H1 (cell line): ENCODE measurements around the gene DPYSL4. TPM values are rescaled to one million over a fixed set of nuclear protein-coding genes. Genes with fewer than 3 reads are reported as not detected.

Experiments
- CTCF ChIA-PET: fragments of 300-600 bp; sonication (Branson Sonifier 250); formaldehyde crosslinking; loops from one replicate; lab custom pipeline; 2021; ENCODE audit not compliant: partially characterized antibody; lab: Charles Lee
- POLR2A ChIA-PET: fragments of 300-600 bp; sonication (Branson Sonifier 250); formaldehyde crosslinking; loops from one replicate; lab custom pipeline; 2021; ENCODE audit warnings: inconsistent platforms; ENCODE audit not compliant: partially characterized antibody; lab: Charles Lee
- DNase-seq, 2 experiments: peaks; one replicate each; pipeline versions ENCODE4 v3.0.0 to v3.0.0-alpha.2; 2010 to 2022; ENCODE audit warnings: low spot score in 2 of 2, low read depth in 1 of 2, mixed read lengths in 1 of 2
- FAIRE-seq: peaks from 2 replicates; lab custom pipeline; 2011; peaks lifted over from hg19 to GRCh38; lab: Jason Lieb, UNC
- H2AFZ ChIP-seq: 2 replicates; pipeline ENCODE4 v1.8.1; 2012; ENCODE audit warnings: low read length, inconsistent platforms
- H2AK5ac ChIP-seq: 2 replicates; pipeline ENCODE4 v1.6.1; 2013; ENCODE audit warnings: low read depth, low read length
- H2BK120ac ChIP-seq: replicated peaks from 2 replicates; pipeline ENCODE3; 2013; ENCODE audit warnings: low read depth, low read length, inconsistent platforms
- H2BK12ac ChIP-seq: 2 replicates; pipeline ENCODE4 v1.6.1; 2013; ENCODE audit warnings: low read depth, low read length
- H2BK15ac ChIP-seq: 2 replicates; pipeline ENCODE4 v1.6.1; 2013; ENCODE audit warnings: low read length
- H2BK20ac ChIP-seq: 2 replicates; pipeline ENCODE4 v1.6.1; 2013; ENCODE audit warnings: low read length
- H2BK5ac ChIP-seq: 2 replicates; pipeline ENCODE4 v1.6.1; 2013; ENCODE audit warnings: low read depth, low read length
- H3K14ac ChIP-seq: 2 replicates; pipeline ENCODE4 v1.6.1; 2013; ENCODE audit warnings: inconsistent platforms; ENCODE audit not compliant: insufficient read length
- H3K18ac ChIP-seq: 2 replicates; pipeline ENCODE4 v1.6.1; 2013; ENCODE audit warnings: low read length; ENCODE audit errors: extremely low read depth
- H3K23ac ChIP-seq: 2 replicates; pipeline ENCODE4 v1.6.1; 2013; ENCODE audit warnings: inconsistent platforms; ENCODE audit not compliant: insufficient read length
- H3K23me2 ChIP-seq: 2 replicates; pipeline ENCODE4 v1.6.1; 2013; ENCODE audit warnings: low read depth, low read length
- H3K27ac ChIP-seq: 2 replicates; pipeline ENCODE4 v1.6.1; 2011; ENCODE audit warnings: low read depth, low read length, inconsistent platforms
- H3K27me3 ChIP-seq, 4 experiments: replicated peaks in 1 of 4; 1 replicate in 1 of 4; 2 replicates in 3 of 4; pipeline versions ENCODE4 v1.6.1 to v1.8.1; 2011 to 2013; ENCODE audit warnings: low read length in 3 of 4, mild to moderate bottlenecking in 3 of 4, inconsistent platforms in 2 of 4, mixed read lengths in 2 of 4, moderate library complexity in 1 of 4; ENCODE audit not compliant: control insufficient read depth in 3 of 4, insufficient read depth in 3 of 4; ENCODE audit errors: extremely low read depth in 1 of 4
- H3K36me3 ChIP-seq, 4 experiments: 2 replicates each; pipeline versions ENCODE4 v1.6.1 to v1.8.1; 2011 to 2013; ENCODE audit warnings: mild to moderate bottlenecking in 4 of 4, low read length in 3 of 4, moderate library complexity in 2 of 4, control low read depth in 1 of 4, inconsistent platforms in 1 of 4; ENCODE audit not compliant: insufficient read depth in 4 of 4, control insufficient read depth in 2 of 4
- H3K4ac ChIP-seq: replicated peaks from 2 replicates; pipeline ENCODE3; 2013; ENCODE audit warnings: low read length, low read depth, mixed read lengths, inconsistent platforms; ENCODE audit not compliant: insufficient read length
- H3K4me1 ChIP-seq, 4 experiments: replicated peaks in 1 of 4; 1 replicate in 1 of 4; 2 replicates in 3 of 4; pipeline versions ENCODE4 v1.6.1 to v1.8.1; 2011 to 2013; ENCODE audit warnings: low read length in 3 of 4, inconsistent platforms in 2 of 4, mixed read lengths in 1 of 4; ENCODE audit not compliant: insufficient read depth in 4 of 4, control insufficient read depth in 3 of 4
- H3K4me2 ChIP-seq, 2 experiments: 2 replicates each; pipeline versions ENCODE4 v1.6.1 to v1.8.1; 2011 to 2013; ENCODE audit warnings: low read depth in 2 of 2, low read length in 2 of 2, control low read depth in 1 of 2, inconsistent platforms in 1 of 2, mild to moderate bottlenecking in 1 of 2; ENCODE audit not compliant: insufficient read depth in 1 of 2
- H3K4me3 ChIP-seq, 4 experiments: fragments of 200-600, 300-600 bp in 1 of 4; sonication (generic), shearing (Covaris generic), sonication (Bioruptor Twin) in 1 of 4; 2 replicates each; pipeline versions ENCODE4 v1.5.1 to v1.8.1; 2011 to 2016; ENCODE audit warnings: low read length in 4 of 4, low read depth in 3 of 4, control low read depth in 2 of 4, inconsistent platforms in 2 of 4, mild to moderate bottlenecking in 2 of 4, mixed read lengths in 1 of 4, moderate library complexity in 1 of 4; ENCODE audit not compliant: insufficient read depth in 2 of 4; ENCODE audit errors: extremely low read depth in 1 of 4
- H3K56ac ChIP-seq: replicated peaks from 2 replicates; pipeline ENCODE3; 2013; ENCODE audit warnings: low read depth, mild to moderate bottlenecking, mixed read lengths, low read length, inconsistent platforms; ENCODE audit not compliant: insufficient read length
- H3K79me1 ChIP-seq: 2 replicates; pipeline ENCODE4 v1.6.1; 2013; ENCODE audit warnings: low read depth, low read length, control low read depth
- H3K79me2 ChIP-seq, 2 experiments: 2 replicates each; pipeline versions ENCODE4 v1.6.1 to v1.8.1; 2012 to 2013; ENCODE audit warnings: low read length in 2 of 2, mild to moderate bottlenecking in 2 of 2, inconsistent platforms in 1 of 2; ENCODE audit not compliant: insufficient read depth in 2 of 2, control insufficient read depth in 1 of 2
- H3K9ac ChIP-seq, 4 experiments: replicated peaks in 1 of 4; 1 replicate in 1 of 4; 2 replicates in 3 of 4; pipeline versions ENCODE4 v1.6.1 to v1.8.1; 2011 to 2013; ENCODE audit warnings: low read depth in 3 of 4, low read length in 3 of 4, control low read depth in 2 of 4, mild to moderate bottlenecking in 2 of 4, moderate library complexity in 2 of 4, inconsistent platforms in 1 of 4; ENCODE audit errors: extremely low read depth in 1 of 4
- H3K9me3 ChIP-seq, 2 experiments: 2 replicates each; pipeline versions ENCODE4 v1.6.1 to v1.8.1; 2012 to 2013; ENCODE audit warnings: mild to moderate bottlenecking in 2 of 2, moderate library complexity in 2 of 2, control low read depth in 1 of 2, inconsistent platforms in 1 of 2, low read depth in 1 of 2, low read length in 1 of 2, mixed read lengths in 1 of 2; ENCODE audit not compliant: insufficient read depth in 2 of 2
- H4K20me1 ChIP-seq, 2 experiments: replicated peaks in 1 of 2; 2 replicates each; pipeline versions ENCODE3 to v1.8.1; 2011 to 2013; ENCODE audit warnings: inconsistent platforms in 2 of 2, low read length in 2 of 2, mild to moderate bottlenecking in 1 of 2; ENCODE audit not compliant: insufficient read depth in 2 of 2, control insufficient read depth in 1 of 2
- H4K5ac ChIP-seq: 2 replicates; pipeline ENCODE4 v1.6.1; 2013; ENCODE audit warnings: low read length, low read depth, mixed read lengths, inconsistent platforms; ENCODE audit not compliant: insufficient read length
- H4K8ac ChIP-seq: 2 replicates; pipeline ENCODE4 v1.8.0; 2013; ENCODE audit warnings: mild to moderate bottlenecking, moderate library complexity, low read length, inconsistent platforms; ENCODE audit not compliant: insufficient read depth; ENCODE audit errors: extremely low read depth
- H4K91ac ChIP-seq: replicated peaks from 2 replicates; pipeline ENCODE3; 2013; ENCODE audit warnings: low read length, mixed read lengths, inconsistent platforms; ENCODE audit not compliant: insufficient read length
- CREB1 ChIP-seq: IDR thresholded peaks from 2 replicates; pipeline ENCODE4 v1.6.1; 2012; ENCODE audit warnings: inconsistent platforms
- CTBP2 ChIP-seq: IDR thresholded peaks from 2 replicates; pipeline ENCODE4 v1.7.0; 2011; ENCODE audit warnings: borderline replicate concordance, mild to moderate bottlenecking, moderate library complexity, mixed read lengths, low read length; ENCODE audit not compliant: insufficient read depth, insufficient read length
- GTF2F1 ChIP-seq: IDR thresholded peaks from 2 replicates; pipeline ENCODE4 v1.6.1; 2012; ENCODE audit warnings: low read depth, low read length, improper control_type of control experiment, borderline replicate concordance
- KDM1A ChIP-seq: fragments of 200-600, 300-600 bp; sonication (generic); IDR thresholded peaks from 2 replicates; pipeline ENCODE4 v1.7.1; 2016; ENCODE audit warnings: mild to moderate bottlenecking, low read length, borderline replicate concordance
- POLR2A ChIP-seq, 2 experiments: IDR thresholded peaks; 1 replicate in 1 of 2; 2 replicates in 1 of 2; pipeline ENCODE4 v1.6.1; 2011; ENCODE audit warnings: low read depth in 2 of 2, low read length in 2 of 2, mild to moderate bottlenecking in 2 of 2; ENCODE audit errors: control extremely low read depth in 1 of 2
- POLR2AphosphoS5 ChIP-seq: IDR thresholded peaks from 2 replicates; pipeline ENCODE4 v1.6.1; 2011; ENCODE audit warnings: low read depth, low read length
- SIN3A ChIP-seq, 2 experiments: IDR thresholded peaks in 1 of 2; conservative IDR thresholded peaks in 1 of 2; 2 replicates each; pipeline ENCODE4 v1.6.1; 2011 to 2012; ENCODE audit warnings: low read length in 2 of 2, improper control_type of control experiment in 1 of 2, low read depth in 1 of 2, mild to moderate bottlenecking in 1 of 2
- SP4 ChIP-seq: IDR thresholded peaks from 2 replicates; pipeline ENCODE4 v1.6.1; 2012; ENCODE audit warnings: low read length, inconsistent platforms
- ZNF274 ChIP-seq: IDR thresholded peaks from 2 replicates; pipeline ENCODE4 v1.7.0; 2012; ENCODE audit warnings: low read length, borderline replicate concordance; ENCODE audit errors: extremely low read depth
- WGBS, 2 experiments: shearing (Covaris generic) in 1 of 2; methylation state at CpG; one replicate each; pipeline versions ENCODE4 v1.1.6 to v1.1.7; 2013 to 2015; ENCODE audit warnings: low lambda C conversion rate in 2 of 2, mixed read lengths in 2 of 2, inconsistent platforms in 1 of 2, low coverage in 1 of 2, missing lambda C conversion rate in 1 of 2; ENCODE audit not compliant: insufficient replicate concordance in 2 of 2, insufficient coverage in 1 of 2, insufficient read length in 1 of 2; ENCODE audit errors: extremely low coverage in 1 of 2, missing lambda C conversion rate in 1 of 2; 5-methylcytosine and 5-hydroxymethylcytosine counted together
- polyA plus RNA-seq, 7 experiments: library from polyadenylated mRNA; depleted of rRNA in 3 of 7; stranded (reverse) in 5 of 7; unstranded in 2 of 7; fragments of >200 nt in 5 of 7; fragments of 200-250 nt in 2 of 7; gene quantifications; 1 replicate in 5 of 7; 2 replicates in 1 of 7; 4 replicates in 1 of 7; pipeline versions ENCODE4 v1.2.1 to v1.2.3, GENCODE V29; 2011 to 2013; ENCODE audit warnings: missing spikeins in 2 of 7, mixed read lengths in 2 of 7
- total RNA-seq: library from RNA; stranded (reverse); fragmentation: NEBNext Ultra II Directional; extraction: Animal tissue kit (Norgen Biotek cat#: 25700); gene quantifications from 2 replicates; pipeline ENCODE4 v1.2.1, GENCODE V29; 2021
- TF ChIP-seq, protein P1 (sequence below): IDR thresholded peaks from 2 replicates; pipeline ENCODE4 v1.6.1; 2011; ENCODE audit warnings: low read depth, mild to moderate bottlenecking, low read length; ENCODE audit not compliant: insufficient read depth
- TF ChIP-seq, protein P2 (sequence below): IDR thresholded peaks from 2 replicates; pipeline ENCODE4 v1.6.1; 2012; ENCODE audit warnings: inconsistent platforms
- TF ChIP-seq, protein P3 (sequence below): IDR thresholded peaks from 2 replicates; pipeline ENCODE4 v1.6.1; 2012; ENCODE audit warnings: low read length, inconsistent platforms

Gene DPYSL4
- total and polyA plus RNA-seq, 2 of the 8 experiments (the other 6 are each of a cell fraction or from before 2014, with no cell fraction given) = 12.9 to 15.2 TPM

DNA sequence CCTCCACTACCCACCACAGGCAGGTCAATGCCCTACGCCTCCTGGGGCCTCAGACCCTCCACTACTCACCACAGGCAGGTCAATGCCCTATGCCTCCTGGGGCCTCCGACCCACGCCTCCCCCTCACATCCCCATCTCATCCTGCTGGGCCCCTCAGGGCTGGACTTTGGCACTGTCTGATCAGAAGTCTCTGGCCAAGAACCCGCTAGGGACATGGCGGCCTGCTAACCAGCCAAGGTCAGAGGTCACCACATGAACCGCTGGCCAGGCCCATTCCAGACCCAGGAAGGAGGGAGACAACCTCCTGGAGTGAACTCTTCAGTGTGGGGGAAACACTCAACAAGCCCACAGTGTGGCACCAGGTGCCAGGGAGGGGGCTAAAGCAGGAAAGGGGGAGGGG is 65.2 kb downstream of the DPYSL4 start:
- no peak overlapping the region for H2BK120ac ChIP-seq
- H3K23ac ChIP-seq = no peak overlapping the region
- H2BK20ac ChIP-seq = no peak overlapping the region
- H3K9ac ChIP-seq = no peak overlapping the region
- DNase-seq = no peak
- no peak overlapping the region for H4K5ac ChIP-seq
- peaks cover 2% of the 10 kb centered on the region; the same call in 1 of the 2 replicates for H3K23me2 ChIP-seq
- H2AK5ac ChIP-seq = no peak overlapping the region
- no peak overlapping the region for H3K4me3 ChIP-seq
- peaks cover 0 to 11% (median 6%) of the 10 kb centered on the region in 4 experiments; a peak in 4 of 7 replicates for H3K4me1 ChIP-seq
- 91% methylated on average over 6 of the region's 6 CpGs; no CpG with 5 or more reads in 1 of the 2 experiments for WGBS, 2 experiments
- no peaks in the 10 kb centered on the region for H3K79me1 ChIP-seq
- no peaks in the 10 kb centered on the region; a peak in 1 of 7 replicates for H3K27me3 ChIP-seq
- no peak overlapping the region for H2BK5ac ChIP-seq
- CTCF ChIA-PET = interaction anchor here (0.8 to 1.6 kb wide), 3 partner anchors 16 to 101 kb away, joined by 4 read pairs; no protein-coding TSS in a partner anchor
- POLR2A ChIA-PET = no interaction called here
- H3K9me3 ChIP-seq = no peaks in the 10 kb centered on the region
- H2AFZ ChIP-seq = no peak overlapping the region
- H4K91ac ChIP-seq = no peak overlapping the region
- no peak overlapping the region for H3K14ac ChIP-seq
- no peak overlapping the region for H2BK12ac ChIP-seq
- no peak overlapping the region for H3K27ac ChIP-seq
- H3K4me2 ChIP-seq = no peak overlapping the region
- H3K4ac ChIP-seq = no peak overlapping the region
- H3K18ac ChIP-seq = no peak overlapping the region
- no peak overlapping the region; the same call in 1 of the 2 replicates for H4K8ac ChIP-seq
- no peaks in the 10 kb centered on the region for H3K36me3 ChIP-seq
- H3K56ac ChIP-seq = no peak overlapping the region
- no peak for FAIRE-seq
- peaks cover 0 to 1% of the 10 kb centered on the region in 2 experiments for H4K20me1 ChIP-seq
- no peak overlapping the region for H2BK15ac ChIP-seq
- no peaks in the 10 kb centered on the region for H3K79me2 ChIP-seq
- TF ChIP-seq SIN3A (conservative IDR thresholded peaks at IDR 0.05 in 1 of 2, IDR thresholded peaks at IDR 0.05 in 1 of 2; ENCODE audit: low read depth in 1 of 2, low read length in 2 of 2) = no peak
- no peak for TF ChIP-seq POLR2A (IDR thresholded peaks at IDR 0.05; ENCODE audit: control extremely low read depth in 1 of 2, low read depth in 2 of 2, low read length in 2 of 2)
- no peak for TF ChIP-seq POLR2AphosphoS5
- TF ChIP-seq CREB1 = no peak
- TF ChIP-seq SP4 = no peak
- TF ChIP-seq, protein P1, sequence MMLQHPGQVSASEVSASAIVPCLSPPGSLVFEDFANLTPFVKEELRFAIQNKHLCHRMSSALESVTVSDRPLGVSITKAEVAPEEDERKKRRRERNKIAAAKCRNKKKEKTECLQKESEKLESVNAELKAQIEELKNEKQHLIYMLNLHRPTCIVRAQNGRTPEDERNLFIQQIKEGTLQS = no peak
- no peak for TF ChIP-seq GTF2F1
- TF ChIP-seq KDM1A = no peak
- TF ChIP-seq CTBP2 = no peak
- TF ChIP-seq, protein P2, sequence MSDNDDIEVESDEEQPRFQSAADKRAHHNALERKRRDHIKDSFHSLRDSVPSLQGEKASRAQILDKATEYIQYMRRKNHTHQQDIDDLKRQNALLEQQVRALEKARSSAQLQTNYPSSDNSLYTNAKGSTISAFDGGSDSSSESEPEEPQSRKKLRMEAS = no peak
- TF ChIP-seq ZNF274 = no peak
- TF ChIP-seq, protein P3, sequence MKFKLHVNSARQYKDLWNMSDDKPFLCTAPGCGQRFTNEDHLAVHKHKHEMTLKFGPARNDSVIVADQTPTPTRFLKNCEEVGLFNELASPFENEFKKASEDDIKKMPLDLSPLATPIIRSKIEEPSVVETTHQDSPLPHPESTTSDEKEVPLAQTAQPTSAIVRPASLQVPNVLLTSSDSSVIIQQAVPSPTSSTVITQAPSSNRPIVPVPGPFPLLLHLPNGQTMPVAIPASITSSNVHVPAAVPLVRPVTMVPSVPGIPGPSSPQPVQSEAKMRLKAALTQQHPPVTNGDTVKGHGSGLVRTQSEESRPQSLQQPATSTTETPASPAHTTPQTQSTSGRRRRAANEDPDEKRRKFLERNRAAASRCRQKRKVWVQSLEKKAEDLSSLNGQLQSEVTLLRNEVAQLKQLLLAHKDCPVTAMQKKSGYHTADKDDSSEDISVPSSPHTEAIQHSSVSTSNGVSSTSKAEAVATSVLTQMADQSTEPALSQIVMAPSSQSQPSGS = no peak
